GM12878 (cell line): Measurements from ENCODE around the gene TDRD9. TPM values are rescaled to one million over a fixed set of nuclear protein-coding genes. Genes with fewer than 3 reads are reported as not detected.

ENCODE experiments used
- ATAC-seq: fragments of 200-7000 bp; cut with Tn5 transposase; 3 replicates; pipeline ENCODE4 v1.9.1; 2020; ENCODE audit warnings: mild to moderate bottlenecking, moderate library complexity
- BruUV-seq: library from RNA; stranded (reverse); fragments of 400-500 nt; replicated peaks from 2 replicates; lab custom pipeline; 2021; lab: Mats Ljungman, UMichigan
- CTCF ChIA-PET: fragments of 300-600 bp; sonication (Branson Sonifier 250); formaldehyde crosslinking; extraction: SDS; loops from one replicate; lab custom pipeline; 2021; ENCODE audit warnings: inconsistent platforms; lab: Yijun Ruan, JAX
- POLR2A ChIA-PET: fragments of 350-600 bp; formaldehyde crosslinking; extraction: SDS; loops from one replicate; lab custom pipeline; 2021; ENCODE audit warnings: inconsistent platforms; lab: Charles Lee
- RAD21 ChIA-PET: fragments of 300-600 bp; sonication (Branson Sonifier 250); formaldehyde crosslinking; loops from one replicate; lab custom pipeline; 2023; ENCODE audit warnings: antibody characterized with exemption; ENCODE audit not compliant: unreplicated experiment; lab: Charles Lee
- SMC1A ChIA-PET: fragments of 300-600 bp; sonication (Branson Sonifier 250); formaldehyde crosslinking; loops from one replicate; lab custom pipeline; 2023; ENCODE audit not compliant: unreplicated experiment, uncharacterized antibody; lab: Charles Lee
- DNase-seq: peaks from one replicate; pipeline ENCODE4 v3.0.0-alpha.2; 2011; ENCODE audit warnings: low read depth, low spot score
- FAIRE-seq: peaks from 3 replicates; lab custom pipeline; 2011; peaks lifted over from hg19 to GRCh38; lab: Jason Lieb, UNC
- H2AFZ ChIP-seq: 2 replicates; pipeline ENCODE4 v1.6.0; 2011; ENCODE audit warnings: low read depth, low read length, control low read depth; ENCODE audit not compliant: control insufficient read depth
- H3K27ac ChIP-seq: 2 replicates; pipeline ENCODE4 v1.5.1; 2011; ENCODE audit warnings: control low read depth; ENCODE audit not compliant: control insufficient read depth, insufficient read depth
- H3K27me3 ChIP-seq, 2 experiments: replicated peaks in 1 of 2; 2 replicates each; pipeline versions ENCODE4 v1.6.0 to v1.6.1; 2011; ENCODE audit warnings: low read length in 1 of 2; ENCODE audit not compliant: control insufficient read depth in 2 of 2, insufficient read depth in 2 of 2
- H3K36me3 ChIP-seq, 2 experiments: 2 replicates each; pipeline ENCODE4 v1.5.1; 2011; ENCODE audit warnings: low read length in 1 of 2; ENCODE audit not compliant: control insufficient read depth in 2 of 2, insufficient read depth in 2 of 2
- H3K4me1 ChIP-seq: 2 replicates; pipeline ENCODE4 v1.6.1; 2011; ENCODE audit warnings: mild to moderate bottlenecking, low read length, moderate library complexity, mixed read lengths; ENCODE audit not compliant: control insufficient read depth, insufficient read depth
- H3K4me2 ChIP-seq: 2 replicates; pipeline ENCODE4 v1.6.0; 2011; ENCODE audit warnings: control low read depth; ENCODE audit not compliant: control insufficient read depth, insufficient read depth
- H3K4me3 ChIP-seq: fragments of 200-600 bp; sonication (generic); 2 replicates; pipeline ENCODE4 v1.5.1; 2016
- H3K79me2 ChIP-seq: 2 replicates; pipeline ENCODE4 v1.6.0; 2011; ENCODE audit warnings: low read length; ENCODE audit not compliant: control insufficient read depth, insufficient read depth
- H3K9ac ChIP-seq: 2 replicates; pipeline ENCODE4 v1.8.0; 2011; ENCODE audit warnings: low read length, control low read depth, mixed read lengths; ENCODE audit not compliant: control insufficient read depth, insufficient read depth
- H3K9me3 ChIP-seq: replicated peaks from 3 replicates; pipeline ENCODE4 v1.5.1; 2011; ENCODE audit warnings: mild to moderate bottlenecking, low read length; ENCODE audit not compliant: control insufficient read depth, insufficient read depth
- H4K20me1 ChIP-seq: 2 replicates; pipeline ENCODE4 v1.6.0; 2011; ENCODE audit not compliant: control insufficient read depth, insufficient read depth
- ESRRA ChIP-seq: IDR thresholded peaks from 2 replicates; pipeline ENCODE4 v1.6.1; 2012; ENCODE audit warnings: mild to moderate bottlenecking, low read length, improper control_type of control experiment
- GATAD2B ChIP-seq: fragments of 450-650 bp; conservative IDR thresholded peaks from 2 replicates; pipeline ENCODE4 v1.6.1; 2017; ENCODE audit warnings: low read depth, mild to moderate bottlenecking, moderate library complexity
- IKZF1 ChIP-seq: fragments of 450-650 bp; conservative IDR thresholded peaks from 2 replicates; pipeline ENCODE4 v1.6.1; 2017; ENCODE audit warnings: antibody characterized with exemption, mild to moderate bottlenecking
- MEF2B ChIP-seq: fragments of 450-650 bp; IDR thresholded peaks from 2 replicates; pipeline ENCODE4 v1.6.1; 2018; ENCODE audit warnings: mild to moderate bottlenecking, moderate library complexity; ENCODE audit not compliant: partially characterized antibody, poor library complexity, severe bottlenecking
- NR2F1 ChIP-seq: fragments of 450-650 bp; conservative IDR thresholded peaks from 2 replicates; pipeline ENCODE4 v1.6.1; 2017; ENCODE audit warnings: mild to moderate bottlenecking
- POLR2A ChIP-seq: IDR thresholded peaks from 2 replicates; pipeline ENCODE4 v1.6.1; 2011; ENCODE audit warnings: low read depth, mild to moderate bottlenecking, low read length
- SIX5 ChIP-seq: IDR thresholded peaks from 2 replicates; pipeline ENCODE4 v1.6.1; 2011; ENCODE audit warnings: mild to moderate bottlenecking, low read depth, low read length, moderate library complexity; ENCODE audit not compliant: severe bottlenecking
- WGBS: methylation state at CpG from one replicate; pipeline ENCODE4 v1.1.6; 2016; ENCODE audit warnings: low lambda C conversion rate; ENCODE audit not compliant: insufficient replicate concordance, insufficient coverage; ENCODE audit errors: missing lambda C conversion rate; 5-methylcytosine and 5-hydroxymethylcytosine counted together
- in situ Hi-C: fragments of 300-500 bp; cut with MboI; formaldehyde crosslinking; loops from 9 replicates; pipeline ENCODE4 v1.14.3; 2018; ENCODE audit warnings: mixed read lengths
- intact Hi-C: fragments of 100-400 bp; cut with micrococcal nuclease; formaldehyde crosslinking; loops from one replicate; pipeline ENCODE4 v1.14.2; 2022; ENCODE audit not compliant: unreplicated experiment
- polyA plus RNA-seq, 11 experiments: library from polyadenylated mRNA; depleted of rRNA in 4 of 11; unstranded in 6 of 11; stranded (reverse) in 5 of 11; fragments of >200 nt; fragmentation: Nextera tagmentation in 4 of 11; fragmentation: Illumina TruSeq in 1 of 11; extraction: Ambion mirVana in 4 of 11; extraction: Trizol in 1 of 11; gene quantifications; 1 replicate in 1 of 11; 2 replicates in 10 of 11; pipeline versions ENCODE4 v1.2.1 to v1.2.3, GENCODE V29; 2011 to 2016; ENCODE audit warnings: inconsistent platforms in 2 of 11, missing spikeins in 2 of 11, low read depth in 1 of 11
- total RNA-seq, 4 experiments: library from RNA; depleted of rRNA in 3 of 4; stranded (reverse); fragments of >200 nt in 3 of 4; fragmentation: Illumina TruSeq in 1 of 4; extraction: Trizol in 1 of 4; gene quantifications; 2 replicates each; pipeline versions ENCODE4 v1.2.1 to v1.2.3, GENCODE V29; 2013 to 2021
- TF ChIP-seq, protein P1 (sequence below): fragments of 450-650 bp; formaldehyde crosslinking; IDR thresholded peaks from 2 replicates; pipeline ENCODE4 v1.4.0; 2020; ENCODE audit warnings: mild to moderate bottlenecking, moderate library complexity
- TF ChIP-seq, protein P2 (sequence below): fragments of 150-350 bp; IDR thresholded peaks from 2 replicates; pipeline ENCODE4 v1.6.1; 2016; ENCODE audit warnings: low read depth, low read length
- TF ChIP-seq, protein P3 (sequence below): fragments of 450-650 bp; IDR thresholded peaks from 2 replicates; pipeline ENCODE4 v1.6.1; 2018; ENCODE audit warnings: borderline replicate concordance, mild to moderate bottlenecking; ENCODE audit not compliant: partially characterized antibody
- TF ChIP-seq, protein P4 (sequence below): fragments of 450-650 bp; IDR thresholded peaks from 2 replicates; pipeline ENCODE4 v1.6.1; 2017; ENCODE audit warnings: mild to moderate bottlenecking

The TDRD9 gene
- total and polyA plus RNA-seq, 10 of the 15 experiments (the other 5 are each of a cell fraction or from before 2014, with no cell fraction given) = 0.12 TPM; not detected in 9

DNA sequence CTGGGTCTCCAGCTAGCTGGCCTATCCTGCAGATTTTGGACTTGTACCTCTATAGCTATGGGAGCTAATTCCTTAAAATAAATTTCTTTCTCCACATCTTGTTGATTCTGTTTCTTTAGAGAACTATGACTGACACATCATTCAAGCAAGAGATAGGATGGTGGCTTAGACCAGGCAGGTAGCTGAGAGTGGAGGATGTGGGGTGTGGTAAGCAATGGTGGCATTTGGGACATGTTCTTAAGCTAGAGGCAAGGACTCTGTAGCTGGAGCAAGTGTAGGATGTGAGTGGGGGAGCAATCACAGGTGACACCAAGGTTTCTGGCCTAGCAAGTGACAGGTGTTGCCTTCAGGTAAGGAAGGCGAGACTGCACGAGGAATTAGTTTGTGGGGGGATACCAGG is 6.8 kb downstream of the TDRD9 start (continued):
- TF ChIP-seq, protein P1, sequence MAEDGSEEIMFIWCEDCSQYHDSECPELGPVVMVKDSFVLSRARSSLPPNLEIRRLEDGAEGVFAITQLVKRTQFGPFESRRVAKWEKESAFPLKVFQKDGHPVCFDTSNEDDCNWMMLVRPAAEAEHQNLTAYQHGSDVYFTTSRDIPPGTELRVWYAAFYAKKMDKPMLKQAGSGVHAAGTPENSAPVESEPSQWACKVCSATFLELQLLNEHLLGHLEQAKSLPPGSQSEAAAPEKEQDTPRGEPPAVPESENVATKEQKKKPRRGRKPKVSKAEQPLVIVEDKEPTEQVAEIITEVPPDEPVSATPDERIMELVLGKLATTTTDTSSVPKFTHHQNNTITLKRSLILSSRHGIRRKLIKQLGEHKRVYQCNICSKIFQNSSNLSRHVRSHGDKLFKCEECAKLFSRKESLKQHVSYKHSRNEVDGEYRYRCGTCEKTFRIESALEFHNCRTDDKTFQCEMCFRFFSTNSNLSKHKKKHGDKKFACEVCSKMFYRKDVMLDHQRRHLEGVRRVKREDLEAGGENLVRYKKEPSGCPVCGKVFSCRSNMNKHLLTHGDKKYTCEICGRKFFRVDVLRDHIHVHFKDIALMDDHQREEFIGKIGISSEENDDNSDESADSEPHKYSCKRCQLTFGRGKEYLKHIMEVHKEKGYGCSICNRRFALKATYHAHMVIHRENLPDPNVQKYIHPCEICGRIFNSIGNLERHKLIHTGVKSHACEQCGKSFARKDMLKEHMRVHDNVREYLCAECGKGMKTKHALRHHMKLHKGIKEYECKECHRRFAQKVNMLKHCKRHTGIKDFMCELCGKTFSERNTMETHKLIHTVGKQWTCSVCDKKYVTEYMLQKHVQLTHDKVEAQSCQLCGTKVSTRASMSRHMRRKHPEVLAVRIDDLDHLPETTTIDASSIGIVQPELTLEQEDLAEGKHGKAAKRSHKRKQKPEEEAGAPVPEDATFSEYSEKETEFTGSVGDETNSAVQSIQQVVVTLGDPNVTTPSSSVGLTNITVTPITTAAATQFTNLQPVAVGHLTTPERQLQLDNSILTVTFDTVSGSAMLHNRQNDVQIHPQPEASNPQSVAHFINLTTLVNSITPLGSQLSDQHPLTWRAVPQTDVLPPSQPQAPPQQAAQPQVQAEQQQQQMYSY (CRISPR knock-in tag) = no peak
- TF ChIP-seq, protein P2, sequence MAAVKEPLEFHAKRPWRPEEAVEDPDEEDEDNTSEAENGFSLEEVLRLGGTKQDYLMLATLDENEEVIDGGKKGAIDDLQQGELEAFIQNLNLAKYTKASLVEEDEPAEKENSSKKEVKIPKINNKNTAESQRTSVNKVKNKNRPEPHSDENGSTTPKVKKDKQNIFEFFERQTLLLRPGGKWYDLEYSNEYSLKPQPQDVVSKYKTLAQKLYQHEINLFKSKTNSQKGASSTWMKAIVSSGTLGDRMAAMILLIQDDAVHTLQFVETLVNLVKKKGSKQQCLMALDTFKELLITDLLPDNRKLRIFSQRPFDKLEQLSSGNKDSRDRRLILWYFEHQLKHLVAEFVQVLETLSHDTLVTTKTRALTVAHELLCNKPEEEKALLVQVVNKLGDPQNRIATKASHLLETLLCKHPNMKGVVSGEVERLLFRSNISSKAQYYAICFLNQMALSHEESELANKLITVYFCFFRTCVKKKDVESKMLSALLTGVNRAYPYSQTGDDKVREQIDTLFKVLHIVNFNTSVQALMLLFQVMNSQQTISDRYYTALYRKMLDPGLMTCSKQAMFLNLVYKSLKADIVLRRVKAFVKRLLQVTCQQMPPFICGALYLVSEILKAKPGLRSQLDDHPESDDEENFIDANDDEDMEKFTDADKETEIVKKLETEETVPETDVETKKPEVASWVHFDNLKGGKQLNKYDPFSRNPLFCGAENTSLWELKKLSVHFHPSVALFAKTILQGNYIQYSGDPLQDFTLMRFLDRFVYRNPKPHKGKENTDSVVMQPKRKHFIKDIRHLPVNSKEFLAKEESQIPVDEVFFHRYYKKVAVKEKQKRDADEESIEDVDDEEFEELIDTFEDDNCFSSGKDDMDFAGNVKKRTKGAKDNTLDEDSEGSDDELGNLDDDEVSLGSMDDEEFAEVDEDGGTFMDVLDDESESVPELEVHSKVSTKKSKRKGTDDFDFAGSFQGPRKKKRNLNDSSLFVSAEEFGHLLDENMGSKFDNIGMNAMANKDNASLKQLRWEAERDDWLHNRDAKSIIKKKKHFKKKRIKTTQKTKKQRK = no peak
- TF ChIP-seq SIX5 = no peak
- no peak for TF ChIP-seq GATAD2B
- TF ChIP-seq, all 136 proteins: peak for 0

DNA sequence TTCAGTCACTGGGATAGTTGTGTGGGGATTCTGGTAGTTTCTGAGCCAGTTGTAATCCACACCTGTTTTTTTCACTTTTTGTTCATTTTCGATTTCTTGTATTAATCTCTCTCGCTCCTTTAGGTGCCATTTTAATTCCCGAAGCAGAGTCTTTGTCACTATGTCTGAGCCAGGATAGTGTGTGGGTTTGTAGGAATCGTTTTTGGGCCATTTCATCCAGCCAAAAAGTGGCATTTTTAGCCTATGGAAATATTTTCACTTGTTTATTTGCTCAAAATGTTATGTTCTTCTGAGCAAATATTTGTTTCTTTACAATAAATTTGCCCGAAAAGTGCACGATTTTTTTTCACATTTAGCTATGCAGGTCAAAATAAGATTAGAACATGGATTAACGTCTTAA is 13.2 kb downstream of the TDRD9 start:
- intact Hi-C loops = no loop called here
- Histone ChIP-seq H3K79me2 (no peaks in the 10 kb centered on the region), H2AFZ (no peak overlapping the region), H3K27me3 (peaks cover 0 to 6% of the 10 kb centered on the region in 2 experiments; a peak in 3 of 4 replicates), H3K9ac (no peak overlapping the region), H3K4me2 (no peak overlapping the region), H3K9me3 (no peaks in the 10 kb centered on the region), H3K4me3 (no peak overlapping the region), H3K27ac (no peak overlapping the region), H4K20me1 (no peaks in the 10 kb centered on the region), H3K36me3 (no peaks in the 10 kb centered on the region), H3K4me1 (no peaks in the 10 kb centered on the region)
- no peak for DNase-seq
- ChIA-PET CTCF (interaction anchor here (1.2 to 1.4 kb wide), 2 partner anchors 40 to 120 kb away, joined by 3 to 4 read pairs; no protein-coding TSS in a partner anchor), RAD21 (no interaction called here), SMC1A (interaction anchor here (1.4 kb wide), 1 partner anchor 9 kb away, joined by 3 read pairs; no protein-coding TSS in a partner anchor), POLR2A (no interaction called here)
- no peak for FAIRE-seq
- ATAC-seq = no peak
- no TSS peak for BruUV-seq
- in situ Hi-C loops = no loop called here
- WGBS = 24% methylated on average over 7 of the region's 7 CpGs
- no peak for TF ChIP-seq POLR2A
- TF ChIP-seq, protein P3, sequence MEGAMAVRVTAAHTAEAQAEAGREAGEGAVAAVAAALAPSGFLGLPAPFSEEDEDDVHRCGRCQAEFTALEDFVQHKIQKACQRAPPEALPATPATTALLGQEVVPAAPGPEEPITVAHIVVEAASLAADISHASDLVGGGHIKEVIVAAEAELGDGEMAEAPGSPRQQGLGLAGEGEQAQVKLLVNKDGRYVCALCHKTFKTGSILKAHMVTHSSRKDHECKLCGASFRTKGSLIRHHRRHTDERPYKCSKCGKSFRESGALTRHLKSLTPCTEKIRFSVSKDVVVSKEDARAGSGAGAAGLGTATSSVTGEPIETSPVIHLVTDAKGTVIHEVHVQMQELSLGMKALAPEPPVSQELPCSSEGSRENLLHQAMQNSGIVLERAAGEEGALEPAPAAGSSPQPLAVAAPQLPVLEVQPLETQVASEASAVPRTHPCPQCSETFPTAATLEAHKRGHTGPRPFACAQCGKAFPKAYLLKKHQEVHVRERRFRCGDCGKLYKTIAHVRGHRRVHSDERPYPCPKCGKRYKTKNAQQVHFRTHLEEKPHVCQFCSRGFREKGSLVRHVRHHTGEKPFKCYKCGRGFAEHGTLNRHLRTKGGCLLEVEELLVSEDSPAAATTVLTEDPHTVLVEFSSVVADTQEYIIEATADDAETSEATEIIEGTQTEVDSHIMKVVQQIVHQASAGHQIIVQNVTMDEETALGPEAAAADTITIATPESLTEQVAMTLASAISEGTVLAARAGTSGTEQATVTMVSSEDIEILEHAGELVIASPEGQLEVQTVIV = no peak
- TF ChIP-seq NR2F1 = no peak
- no peak for TF ChIP-seq IKZF1
- no peak for TF ChIP-seq ESRRA
- TF ChIP-seq, protein P4, sequence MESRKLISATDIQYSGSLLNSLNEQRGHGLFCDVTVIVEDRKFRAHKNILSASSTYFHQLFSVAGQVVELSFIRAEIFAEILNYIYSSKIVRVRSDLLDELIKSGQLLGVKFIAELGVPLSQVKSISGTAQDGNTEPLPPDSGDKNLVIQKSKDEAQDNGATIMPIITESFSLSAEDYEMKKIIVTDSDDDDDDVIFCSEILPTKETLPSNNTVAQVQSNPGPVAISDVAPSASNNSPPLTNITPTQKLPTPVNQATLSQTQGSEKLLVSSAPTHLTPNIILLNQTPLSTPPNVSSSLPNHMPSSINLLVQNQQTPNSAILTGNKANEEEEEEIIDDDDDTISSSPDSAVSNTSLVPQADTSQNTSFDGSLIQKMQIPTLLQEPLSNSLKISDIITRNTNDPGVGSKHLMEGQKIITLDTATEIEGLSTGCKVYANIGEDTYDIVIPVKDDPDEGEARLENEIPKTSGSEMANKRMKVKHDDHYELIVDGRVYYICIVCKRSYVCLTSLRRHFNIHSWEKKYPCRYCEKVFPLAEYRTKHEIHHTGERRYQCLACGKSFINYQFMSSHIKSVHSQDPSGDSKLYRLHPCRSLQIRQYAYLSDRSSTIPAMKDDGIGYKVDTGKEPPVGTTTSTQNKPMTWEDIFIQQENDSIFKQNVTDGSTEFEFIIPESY = no peak
- TF ChIP-seq MEF2B = no peak
